Upper lobe of left lung (tissue), 6 donors: ENCODE measurements around the gene ACSL3. TPM values are rescaled to one million over a fixed set of nuclear protein-coding genes. Genes with fewer than 3 reads are reported as not detected.
"Not testable (repeated sequence)": the region's sequence is repeated elsewhere in the genome, so short reads cannot be mapped to it uniquely, and the experiment has no call there.

Source experiments
- ATAC-seq, 2 donors: fragments of 200-7000 bp; cut with Tn5 transposase; one replicate each; pipeline ENCODE4 v1.9.1; 2022; ENCODE audit warnings: mild to moderate bottlenecking in 2 of 2, moderate library complexity in 2 of 2; ENCODE audit not compliant: low FRiP score in 2 of 2
- DNase-seq, 2 donors: peaks; one replicate each; pipeline ENCODE4 v3.0.0-alpha.2; 2019 to 2020
- H3K27ac ChIP-seq, 4 donors: fragments of 200-600 bp; sonication (generic); one replicate each; pipeline ENCODE4 v1.5.1; 2016 to 2019
- H3K27me3 ChIP-seq, 4 donors: fragments of 200-600 bp; sonication (generic); one replicate each; pipeline ENCODE4 v1.5.1; 2017 to 2019
- H3K36me3 ChIP-seq, 4 donors: fragments of 200-600 bp; sonication (generic); one replicate each; pipeline ENCODE4 v1.5.1; 2016 to 2019
- H3K4me1 ChIP-seq, 4 donors: fragments of 200-600 bp; sonication (generic); one replicate each; pipeline ENCODE4 v1.5.1; 2018 to 2019
- H3K4me3 ChIP-seq, 4 donors: fragments of 200-600 bp; sonication (generic); one replicate each; pipeline ENCODE4 v1.5.1; 2017 to 2019; ENCODE audit warnings: mild to moderate bottlenecking in 2 of 4, moderate library complexity in 1 of 4
- H3K9me3 ChIP-seq, 4 donors: fragments of 200-600 bp; sonication (generic); one replicate each; pipeline ENCODE4 v1.5.1; 2018 to 2019
- EP300 ChIP-seq, 4 donors: sonication (generic); formaldehyde crosslinking; IDR thresholded peaks; one replicate each; pipeline ENCODE4 v1.5.1; 2017; ENCODE audit warnings: antibody characterized with exemption in 4 of 4, control low read depth in 2 of 4
- POLR2A ChIP-seq, 4 donors: fragments of 450-650 bp; IDR thresholded peaks; one replicate each; pipeline ENCODE4 v1.5.1; 2016 to 2017; ENCODE audit warnings: antibody characterized with exemption in 4 of 4, mild to moderate bottlenecking in 2 of 4
- POLR2AphosphoS5 ChIP-seq, 2 donors: sonication (generic); formaldehyde crosslinking; IDR thresholded peaks; one replicate each; pipeline ENCODE4 v1.5.1; 2017; ENCODE audit warnings: antibody characterized with exemption in 2 of 2
- WGBS, 2 donors: methylation state at CpG; one replicate each; pipeline ENCODE4 v1.1.5; 2017 to 2018; 5-methylcytosine and 5-hydroxymethylcytosine counted together
- total RNA-seq, 6 donors: library from RNA; depleted of rRNA in 4 of 6; stranded (reverse); fragments of >200 nt in 4 of 6; gene quantifications; one replicate each; pipeline versions ENCODE4 v1.1.0 to v1.2.1, GENCODE V29; 2016 to 2021
- TF ChIP-seq, protein P1 (sequence below), 6 experiments: fragments of 450-650 bp in 4 of 6; fragments of 200-600 bp in 2 of 6; sonication (generic) in 2 of 6; IDR thresholded peaks; one replicate each; pipeline ENCODE4 v1.5.1; 2016 to 2019; ENCODE audit warnings: antibody characterized with exemption in 6 of 6
- donor health status: DM: no; HTN: no; CAD: no; lungs with moderate emphysema.
- donor health status: DM: no; HTN: yes; CAD: no; lungs with severe emphysema.

Gene ACSL3
- total RNA-seq, 6 donors from 2014 or later: 35.6 to 86.0 (median 69.9) TPM

DNA sequence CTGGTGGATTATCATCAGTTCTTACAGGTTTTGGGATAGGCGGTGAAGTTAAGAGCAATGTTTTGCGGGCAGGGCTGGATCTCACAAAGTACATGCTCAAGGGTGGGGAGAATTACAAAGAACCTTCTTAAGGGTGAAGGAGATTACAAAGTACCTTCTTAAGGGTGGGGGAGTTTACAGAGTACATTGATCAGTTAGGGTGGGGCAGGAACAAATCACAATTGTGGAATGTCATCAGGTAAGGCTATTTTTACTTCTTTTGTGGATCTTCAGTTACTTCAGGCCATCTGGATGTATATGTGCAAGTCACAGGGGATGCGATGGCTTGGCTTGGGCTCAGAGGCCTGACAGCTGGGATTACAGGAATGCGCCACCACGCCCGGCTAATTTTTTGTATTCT, 12.8 kb upstream of the ACSL3 start:
- not testable (repeated sequence) for H3K27ac ChIP-seq, H3K4me3 ChIP-seq, H3K9me3 ChIP-seq, DNase-seq, H3K27me3 ChIP-seq, ATAC-seq, H3K36me3 ChIP-seq
- 84 to 94% methylated on average over 6 of the region's 6 CpGs for WGBS, 2 donors
- peaks cover 0 to 18% (median 3%) of the 10 kb centered on the region in 4 donors for H3K4me1 ChIP-seq
- peak in 1 of 4 donors; percentile 32 for TF ChIP-seq EP300 (IDR thresholded peaks at IDR 0.05)

- Histone ChIP-seq H3K4me1 (peaks cover 0 to 14% (median 2%) of the 10 kb centered on the region in 4 donors), H3K27ac (no peak overlapping the region), H3K9me3 (no peaks in the 10 kb centered on the region), H3K27me3 (no peaks in the 10 kb centered on the region), H3K36me3 (no peaks in the 10 kb centered on the region), H3K4me3 (no peak overlapping the region)
- WGBS, 2 donors: 87 to 88% methylated on average over 9 of the region's 9 CpGs
- DNase-seq (no peak), ATAC-seq (no peak)
- TF ChIP-seq, protein P1, sequence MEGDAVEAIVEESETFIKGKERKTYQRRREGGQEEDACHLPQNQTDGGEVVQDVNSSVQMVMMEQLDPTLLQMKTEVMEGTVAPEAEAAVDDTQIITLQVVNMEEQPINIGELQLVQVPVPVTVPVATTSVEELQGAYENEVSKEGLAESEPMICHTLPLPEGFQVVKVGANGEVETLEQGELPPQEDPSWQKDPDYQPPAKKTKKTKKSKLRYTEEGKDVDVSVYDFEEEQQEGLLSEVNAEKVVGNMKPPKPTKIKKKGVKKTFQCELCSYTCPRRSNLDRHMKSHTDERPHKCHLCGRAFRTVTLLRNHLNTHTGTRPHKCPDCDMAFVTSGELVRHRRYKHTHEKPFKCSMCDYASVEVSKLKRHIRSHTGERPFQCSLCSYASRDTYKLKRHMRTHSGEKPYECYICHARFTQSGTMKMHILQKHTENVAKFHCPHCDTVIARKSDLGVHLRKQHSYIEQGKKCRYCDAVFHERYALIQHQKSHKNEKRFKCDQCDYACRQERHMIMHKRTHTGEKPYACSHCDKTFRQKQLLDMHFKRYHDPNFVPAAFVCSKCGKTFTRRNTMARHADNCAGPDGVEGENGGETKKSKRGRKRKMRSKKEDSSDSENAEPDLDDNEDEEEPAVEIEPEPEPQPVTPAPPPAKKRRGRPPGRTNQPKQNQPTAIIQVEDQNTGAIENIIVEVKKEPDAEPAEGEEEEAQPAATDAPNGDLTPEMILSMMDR (IDR thresholded peaks at IDR 0.05): no peak
- no peak for TF ChIP-seq POLR2A (IDR thresholded peaks at IDR 0.05)
- TF ChIP-seq POLR2AphosphoS5 (IDR thresholded peaks at IDR 0.05): no peak
- no peak for TF ChIP-seq EP300 (IDR thresholded peaks at IDR 0.05)
These were observed 12.0 kb upstream of the ACSL3 start for GRCh38 chr2:222848862-222849261.

- Histone ChIP-seq H3K27me3 (no peaks in the 10 kb centered on the region), H3K4me3 (no peak overlapping the region), H3K27ac (no peak overlapping the region), H3K36me3 (no peaks in the 10 kb centered on the region), H3K4me1 (peaks cover 0 to 13% (median 2%) of the 10 kb centered on the region in 4 donors), H3K9me3 (no peaks in the 10 kb centered on the region)
- WGBS, 2 donors: 93% methylated on average over 3 of the region's 3 CpGs
- no peak for DNase-seq
- ATAC-seq: no peak
- TF ChIP-seq POLR2A (IDR thresholded peaks at IDR 0.05): no peak
- no peak for TF ChIP-seq POLR2AphosphoS5 (IDR thresholded peaks at IDR 0.05)
- no peak for TF ChIP-seq EP300 (IDR thresholded peaks at IDR 0.05)
- TF ChIP-seq, protein P1 (IDR thresholded peaks at IDR 0.05): no peak
These were observed 8.7 kb upstream of the ACSL3 start for GRCh38 chr2:222851956-222852617.

GRCh38 chr2:222854773-222855700, 5.8 kb upstream of the ACSL3 start:
- 94 to 95% methylated on average over 11 of the region's 11 CpGs for WGBS, 2 donors
- ATAC-seq: no peak

More at GRCh38 chr2:222854773-222855700, 5.8 kb upstream of the ACSL3 start:
- Histone ChIP-seq H3K9me3 (no peaks in the 10 kb centered on the region), H3K4me3 (no peak overlapping the region), H3K4me1 (peaks cover 6 to 8% (median 7%) of the 10 kb centered on the region in 4 donors), H3K27me3 (no peaks in the 10 kb centered on the region), H3K27ac (no peak overlapping the region), H3K36me3 (no peaks in the 10 kb centered on the region)
- no peak for DNase-seq
- TF ChIP-seq POLR2AphosphoS5 (IDR thresholded peaks at IDR 0.05): no peak
- TF ChIP-seq POLR2A (IDR thresholded peaks at IDR 0.05): no peak
- no peak for TF ChIP-seq EP300 (IDR thresholded peaks at IDR 0.05)
- TF ChIP-seq, protein P1 (IDR thresholded peaks at IDR 0.05): no peak
